K562 (cell line): ENCODE data around the gene LAPTM5. TPM values are rescaled to one million over a fixed set of nuclear protein-coding genes. Genes with fewer than 3 reads are reported as not detected.

Source experiments
- E2F1 ChIP-seq: sonication (generic); formaldehyde crosslinking; IDR thresholded peaks from 2 replicates; pipeline ENCODE4 v1.8.1; 2023; ENCODE audit warnings: mild to moderate bottlenecking, missing genetic modification reagents, moderate library complexity
- GATA2 ChIP-seq: sonication (generic); formaldehyde crosslinking; IDR thresholded peaks from 2 replicates; pipeline ENCODE4 v1.4.0; 2020; ENCODE audit warnings: mild to moderate bottlenecking, missing genetic modification reagents
- HDAC2 ChIP-seq: fragments of 450-650 bp; IDR thresholded peaks from 2 replicates; pipeline ENCODE4 v1.6.1; 2016; ENCODE audit warnings: mild to moderate bottlenecking
- HDGF ChIP-seq: fragments of 450-650 bp; IDR thresholded peaks from 2 replicates; pipeline ENCODE4 v1.6.1; 2016
- HNRNPUL1 ChIP-seq: fragments of 200-400 bp; formaldehyde crosslinking; IDR thresholded peaks from 2 replicates; pipeline ENCODE4 v1.6.1; 2017; ENCODE audit warnings: low read length
- HOMEZ ChIP-seq: fragments of 250-450 bp; sonication (Bioruptor Pico); IDR thresholded peaks from 2 replicates; pipeline ENCODE4 v1.4.0; 2020; ENCODE audit warnings: mild to moderate bottlenecking, moderate library complexity
- NBN ChIP-seq: fragments of 450-650 bp; IDR thresholded peaks from 2 replicates; pipeline ENCODE4 v1.6.1; 2016; ENCODE audit warnings: low read depth, mild to moderate bottlenecking
- RBFOX2 ChIP-seq: fragments of 200-400 bp; formaldehyde crosslinking; IDR thresholded peaks from 2 replicates; pipeline ENCODE4 v1.6.1; 2017; ENCODE audit warnings: low read depth, mild to moderate bottlenecking, low read length, moderate library complexity
- REST ChIP-seq, 2 experiments: fragments of 450-650 bp; formaldehyde crosslinking in 1 of 2; IDR thresholded peaks; 2 replicates each; pipeline versions ENCODE4 v1.4.0 to v1.6.1; 2014 to 2020; ENCODE audit warnings: mild to moderate bottlenecking in 2 of 2, borderline replicate concordance in 1 of 2, low read depth in 1 of 2
- SMARCA5 ChIP-seq: fragments of 450-650 bp; IDR thresholded peaks from 2 replicates; pipeline ENCODE4 v1.6.1; 2016
- ZNF224 ChIP-seq: sonication (generic); formaldehyde crosslinking; IDR thresholded peaks from 2 replicates; pipeline ENCODE4 v1.8.0; 2022; ENCODE audit warnings: mild to moderate bottlenecking, missing genetic modification reagents
- ZNF311 ChIP-seq: fragments of 250-450 bp; sonication (Bioruptor Pico); IDR thresholded peaks from 2 replicates; pipeline ENCODE4 v1.4.0; 2020; ENCODE audit warnings: mild to moderate bottlenecking, moderate library complexity
- ZNF436 ChIP-seq: fragments of 250-450, 450-650 bp; sonication (Bioruptor Pico); formaldehyde crosslinking; IDR thresholded peaks from 2 replicates; pipeline ENCODE4 v1.7.0; 2020; ENCODE audit warnings: mild to moderate bottlenecking
- ZNF75A ChIP-seq: fragments of 450-650 bp; formaldehyde crosslinking; IDR thresholded peaks from 2 replicates; pipeline ENCODE4 v1.4.0; 2020; ENCODE audit warnings: mild to moderate bottlenecking
- ZNF785 ChIP-seq: fragments of 250-450 bp; sonication (Bioruptor Pico); IDR thresholded peaks from 2 replicates; pipeline ENCODE4 v1.4.0; 2020; ENCODE audit warnings: mild to moderate bottlenecking
- ZNF79 ChIP-seq: fragments of 250-450 bp; sonication (Bioruptor Pico); IDR thresholded peaks from 2 replicates; pipeline ENCODE4 v1.4.0; 2020; ENCODE audit warnings: low read depth, mild to moderate bottlenecking, moderate library complexity
- polyA plus RNA-seq, 8 experiments: library from polyadenylated mRNA; depleted of rRNA in 4 of 8; stranded (reverse) in 5 of 8; unstranded in 3 of 8; fragments of >200 nt; fragmentation: Nextera tagmentation in 2 of 8; fragmentation: Illumina TruSeq in 1 of 8; extraction: Ambion mirVana in 2 of 8; extraction: Trizol in 1 of 8; gene quantifications; 2 replicates each; pipeline versions ENCODE4 v1.2.1 to v1.2.3, GENCODE V29; 2011 to 2014; ENCODE audit warnings: inconsistent platforms in 1 of 8, missing spikeins in 1 of 8
- total RNA-seq, 7 experiments: library from RNA; depleted of rRNA in 6 of 7; stranded (reverse); fragments of >200 nt in 6 of 7; fragmentation: Illumina TruSeq in 2 of 7; extraction: Trizol in 2 of 7; gene quantifications; 2 replicates each; pipeline versions ENCODE4 v1.2.1 to v1.2.3, GENCODE V29; 2011 to 2021; ENCODE audit warnings: low replicate concordance in 1 of 7
- TF ChIP-seq, protein P1 (sequence below): fragments of 250-450 bp; sonication (Bioruptor Pico); IDR thresholded peaks from 2 replicates; pipeline ENCODE4 v1.8.0; 2021; ENCODE audit warnings: moderate library complexity, mild to moderate bottlenecking, inconsistent platforms

The LAPTM5 gene
- total and polyA plus RNA-seq, 9 of the 15 experiments (the other 6 are each of a cell fraction or from before 2014, with no cell fraction given): 2.4 to 47.3 (median 20.3) TPM

DNA sequence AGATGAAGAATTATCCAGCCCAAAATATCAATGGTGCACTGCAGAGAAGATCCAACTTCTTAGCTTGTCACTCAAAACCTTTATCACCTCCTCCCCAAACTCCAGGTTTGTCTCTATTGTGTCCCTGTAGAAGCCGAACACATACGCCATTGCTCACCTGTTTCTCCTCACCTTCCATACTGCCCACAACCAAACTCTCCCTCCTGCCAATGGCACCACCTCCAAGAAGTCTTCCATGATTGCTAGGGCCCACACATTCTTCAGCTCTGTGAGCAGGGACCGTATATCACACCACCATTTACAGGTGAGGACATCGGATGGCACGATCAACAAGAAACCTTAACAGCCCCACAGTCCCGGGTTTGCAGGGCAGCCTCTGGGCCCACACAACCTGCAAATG lies 2.2 kb downstream of the LAPTM5 start (continued):
- TF ChIP-seq, protein P1, sequence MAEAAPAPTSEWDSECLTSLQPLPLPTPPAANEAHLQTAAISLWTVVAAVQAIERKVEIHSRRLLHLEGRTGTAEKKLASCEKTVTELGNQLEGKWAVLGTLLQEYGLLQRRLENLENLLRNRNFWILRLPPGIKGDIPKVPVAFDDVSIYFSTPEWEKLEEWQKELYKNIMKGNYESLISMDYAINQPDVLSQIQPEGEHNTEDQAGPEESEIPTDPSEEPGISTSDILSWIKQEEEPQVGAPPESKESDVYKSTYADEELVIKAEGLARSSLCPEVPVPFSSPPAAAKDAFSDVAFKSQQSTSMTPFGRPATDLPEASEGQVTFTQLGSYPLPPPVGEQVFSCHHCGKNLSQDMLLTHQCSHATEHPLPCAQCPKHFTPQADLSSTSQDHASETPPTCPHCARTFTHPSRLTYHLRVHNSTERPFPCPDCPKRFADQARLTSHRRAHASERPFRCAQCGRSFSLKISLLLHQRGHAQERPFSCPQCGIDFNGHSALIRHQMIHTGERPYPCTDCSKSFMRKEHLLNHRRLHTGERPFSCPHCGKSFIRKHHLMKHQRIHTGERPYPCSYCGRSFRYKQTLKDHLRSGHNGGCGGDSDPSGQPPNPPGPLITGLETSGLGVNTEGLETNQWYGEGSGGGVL (CRISPR knock-in tag): no peak
- no peak for TF ChIP-seq GATA2 (CRISPR knock-in tag)
- TF ChIP-seq HOMEZ (CRISPR knock-in tag): no peak
- TF ChIP-seq ZNF224: no peak
- no peak for TF ChIP-seq ZNF75A (CRISPR knock-in tag)
- TF ChIP-seq ZNF79 (CRISPR knock-in tag): no peak
- TF ChIP-seq ZNF436: peak; percentile 96
- no peak for TF ChIP-seq REST (IDR thresholded peaks at IDR 0.05; ENCODE audit: borderline replicate concordance)
- TF ChIP-seq REST (CRISPR knock-in tag; IDR thresholded peaks at IDR 0.05; ENCODE audit: low read depth): no peak
- TF ChIP-seq SMARCA5: peak; percentile 99
- 0 out of 2 replicates have a peak, but pooled peaks have one; percentile 66 for TF ChIP-seq HDGF
- no peak for TF ChIP-seq ZNF311
- TF ChIP-seq ZNF785 (CRISPR knock-in tag): no peak
- TF ChIP-seq HNRNPUL1: no peak
- 0 out of 2 replicates have a peak, but pooled peaks have one; percentile 28 for TF ChIP-seq NBN
- TF ChIP-seq HDAC2: peak; percentile 78
- no peak for TF ChIP-seq E2F1
- no peak for TF ChIP-seq RBFOX2
